Endometrial microvascular endothelial cells (primary cell): ENCODE measurements around the gene RBM20. TPM values are rescaled to one million over a fixed set of nuclear protein-coding genes. Genes with fewer than 3 reads are reported as not detected.
"Not testable (repeated sequence)": the region's sequence is repeated elsewhere in the genome, so short reads cannot be mapped to it uniquely, and the experiment has no call there.

Experiments used
- in situ Hi-C: cut with HindIII; loops from 2 replicates; pipeline ENCODE4 v1.10.0; 2017; ENCODE audit warnings: low sequenced_read_pairs, low pct_unique_long_range_greater_than_20kb; ENCODE audit errors: inconsistent ontology term
- total RNA-seq: library from RNA; depleted of rRNA; stranded (reverse); fragments of >200 nt; gene quantifications from one replicate; pipeline ENCODE4 v1.2.3, GENCODE V29; 2015; ENCODE audit errors: inconsistent ontology term

The RBM20 gene
- total RNA-seq, 1 donor from 2014 or later: 0.19 TPM

GRCh38 chr10:110644598-110645462 lies 694 bp downstream of the RBM20 start:
- in situ Hi-C loops: no loop called here

- in situ Hi-C loops: no loop called here
Observed at GRCh38 chr10:110646417-110647135, 2.4 kb downstream of the RBM20 start.

GRCh38 chr10:110647136-110647430 lies 2.9 kb downstream of the RBM20 start:
- in situ Hi-C loops: no loop called here

GRCh38 chr10:110648692-110649346 lies 4.7 kb downstream of the RBM20 start:
- in situ Hi-C loops: no loop called here

- in situ Hi-C loops: no loop called here
Observed at GRCh38 chr10:110649347-110650264, 5.5 kb downstream of the RBM20 start.

- in situ Hi-C loops: no loop called here
Observed at GRCh38 chr10:110650265-110650668, 6.1 kb downstream of the RBM20 start.

DNA sequence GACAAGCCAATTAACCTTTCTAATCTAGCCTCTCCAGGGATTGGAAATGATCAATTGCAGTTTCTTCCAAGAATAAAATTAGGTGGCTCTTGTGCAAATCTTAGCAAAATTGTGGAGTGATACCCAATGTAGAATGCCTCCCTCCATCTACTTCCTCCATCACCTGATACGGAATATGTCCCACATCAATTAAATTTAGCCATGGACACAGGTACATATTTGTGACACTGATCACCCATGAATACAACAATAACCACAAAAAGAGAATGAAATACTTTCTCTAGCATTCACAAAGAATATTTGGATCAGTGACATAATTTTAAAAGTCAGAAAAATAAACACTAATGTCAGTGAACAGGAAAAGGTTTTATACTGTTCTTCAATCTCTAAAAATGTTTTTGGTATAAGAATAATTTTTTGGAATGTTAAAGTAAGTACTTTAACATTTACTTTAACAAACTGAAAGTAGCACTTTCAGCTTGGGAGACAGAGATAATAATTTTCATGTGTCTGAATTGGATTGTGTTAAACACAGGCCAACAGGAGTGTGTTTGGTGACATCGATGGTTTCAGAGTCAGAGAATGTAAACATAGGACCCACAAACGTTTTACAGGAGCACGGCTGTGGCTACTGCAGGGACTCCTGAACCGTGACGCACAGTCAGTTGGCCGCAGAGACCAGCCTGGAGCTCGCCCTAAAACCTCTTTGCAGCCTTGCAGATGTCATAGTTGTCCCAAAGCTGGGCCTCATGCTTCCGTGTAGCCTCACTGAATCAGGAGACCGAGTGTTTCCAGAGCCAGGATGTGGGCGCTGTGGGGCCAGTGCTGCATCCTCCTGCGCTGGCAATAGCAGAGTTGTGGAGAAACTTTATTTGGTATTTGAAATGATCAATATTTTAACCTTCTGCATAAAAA lies 7.2 kb downstream of the RBM20 start:
- in situ Hi-C loops: no loop called here

GRCh38 chr10:110652475-110653118 lies 8.5 kb downstream of the RBM20 start:
- in situ Hi-C loops: no loop called here

DNA sequence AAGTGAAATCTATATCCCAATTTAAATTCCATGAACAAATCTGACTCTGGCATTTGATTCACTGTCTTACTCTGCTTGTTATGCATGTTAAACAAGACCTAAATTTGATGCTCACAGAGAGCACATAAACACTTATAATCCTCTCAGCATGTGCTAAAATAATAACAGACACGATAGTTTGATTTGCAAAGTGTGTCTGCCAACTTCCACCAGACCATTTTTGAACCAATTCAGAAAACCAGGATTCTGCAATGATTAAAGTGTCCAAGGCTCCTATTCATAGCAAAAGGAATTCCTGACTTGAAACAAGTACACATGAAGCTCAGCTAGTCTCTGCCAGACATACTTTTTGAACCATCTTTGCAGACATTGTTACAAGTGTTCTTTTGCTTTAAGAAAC lies 11.2 kb downstream of the RBM20 start:
- in situ Hi-C loops: no loop called here

- in situ Hi-C loops: no loop called here
Observed at GRCh38 chr10:110656612-110657011, 12.5 kb downstream of the RBM20 start.

- in situ Hi-C loops: no loop called here
Observed at GRCh38 chr10:110657973-110658691, 14.0 kb downstream of the RBM20 start.

DNA sequence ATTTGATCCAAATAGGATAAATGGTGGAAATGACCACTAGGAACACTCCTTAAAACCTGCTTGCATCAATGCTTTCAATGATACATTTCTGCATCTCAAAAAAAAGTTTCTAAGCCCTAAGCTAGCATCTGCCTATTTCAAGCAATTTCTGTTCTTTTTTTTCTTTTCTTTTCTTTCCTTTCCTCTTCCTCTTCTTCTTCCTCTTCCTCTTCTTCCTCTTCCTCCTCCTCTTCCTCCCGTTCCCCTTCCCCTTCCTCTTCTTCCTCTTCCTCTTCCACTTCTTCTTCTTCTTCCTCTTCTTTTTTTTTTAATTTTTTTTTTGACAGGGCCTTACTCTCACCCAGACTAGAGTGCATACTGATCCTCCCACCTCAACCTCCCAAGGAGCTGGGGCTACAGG lies 15.4 kb downstream of the RBM20 start:
- in situ Hi-C loops: no loop called here

- in situ Hi-C loops: not testable (repeated sequence)
Observed at GRCh38 chr10:110660289-110660688, 16.2 kb downstream of the RBM20 start.

- in situ Hi-C loops: no loop called here
Observed at GRCh38 chr10:110661292-110661691, 17.2 kb downstream of the RBM20 start.

- in situ Hi-C loops: no loop called here
Observed at GRCh38 chr10:110664483-110665420, 20.6 kb downstream of the RBM20 start.

- in situ Hi-C loops: not testable (repeated sequence)
Observed at GRCh38 chr10:110666259-110666658, 22.1 kb downstream of the RBM20 start.
